Dedifferentiated amniotic fluid mesenchymal stem cell (primary cell): ENCODE data around the gene ADAMTS12.
A peak's percentile ranks its signal among the peaks of the same experiment; 100 is the strongest.

Source experiments
- DNase-seq: peaks from one replicate; pipeline ENCODE4 v3.0.0-alpha.2; 2016; ENCODE audit errors: extremely low spot score

The ADAMTS12 gene

GRCh38 chr5:33843579-33843978 is 48.2 kb downstream of the ADAMTS12 start:
- no peak for DNase-seq

- DNase-seq: no peak
These were observed 49.3 kb downstream of the ADAMTS12 start for GRCh38 chr5:33842456-33842855.

DNA sequence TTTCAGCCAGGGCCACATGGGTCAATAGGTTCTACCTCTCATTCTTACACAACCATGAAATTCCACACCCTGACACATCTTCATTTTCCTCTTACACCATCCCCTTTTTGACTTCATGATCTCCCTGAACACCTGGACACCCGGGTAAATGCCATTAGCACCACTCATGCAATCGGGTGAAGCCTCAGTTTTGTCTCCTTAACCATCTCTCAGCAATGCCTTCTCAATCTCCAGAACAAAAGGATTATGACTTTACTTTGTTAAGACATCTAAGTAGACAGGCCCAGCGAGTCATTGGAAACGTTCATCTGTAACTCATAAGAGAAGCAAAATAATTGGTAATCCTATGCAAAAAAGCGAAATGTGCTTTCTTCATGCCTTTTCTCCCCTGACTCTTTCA is 49.9 kb downstream of the ADAMTS12 start:
- no peak for DNase-seq

- no peak for DNase-seq
These were observed 50.8 kb downstream of the ADAMTS12 start for GRCh38 chr5:33840927-33841547.

- DNase-seq: no peak
These were observed 54.5 kb downstream of the ADAMTS12 start for GRCh38 chr5:33837301-33837700.

DNA sequence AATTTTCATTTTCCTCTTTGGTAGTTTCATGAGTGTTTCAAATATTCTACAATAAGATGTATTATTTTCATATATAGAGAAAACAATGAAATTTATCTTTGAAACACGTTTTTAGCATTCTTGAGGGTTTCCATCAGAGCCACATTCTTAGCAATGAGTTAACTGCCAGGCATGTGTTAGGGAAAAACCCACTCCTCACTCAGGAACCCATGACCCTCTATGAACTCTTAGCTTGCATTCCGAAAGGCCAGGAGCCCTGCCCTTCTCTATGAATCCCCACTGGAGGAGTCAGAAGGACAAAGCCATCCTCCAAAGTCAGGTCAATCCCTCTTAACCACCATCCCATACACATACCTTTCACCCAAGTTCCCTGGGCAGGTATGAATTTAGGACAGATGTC is 57.5 kb downstream of the ADAMTS12 start:
- no peak for DNase-seq

DNA sequence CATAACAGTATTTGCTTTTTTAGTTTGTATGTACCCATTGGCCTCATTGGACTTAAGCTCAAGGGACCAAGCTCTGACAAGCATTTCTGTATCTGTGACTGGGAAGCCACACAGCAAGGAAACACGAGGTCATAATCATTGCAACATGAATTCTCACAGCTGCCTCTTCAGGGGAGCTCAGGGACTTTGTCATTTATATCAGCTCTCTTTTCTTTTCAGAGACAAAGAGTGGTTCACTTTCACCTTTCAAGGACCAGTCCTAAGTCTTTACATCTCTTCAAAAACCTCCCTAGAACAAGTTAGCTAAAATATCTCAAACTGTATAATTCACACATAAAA is 58.6 kb downstream of the ADAMTS12 start:
- DNase-seq: no peak

GRCh38 chr5:33832404-33833236 is 59.2 kb downstream of the ADAMTS12 start:
- DNase-seq: no peak

- DNase-seq: no peak
These were observed 60.7 kb downstream of the ADAMTS12 start for GRCh38 chr5:33831041-33831440.

- no peak for DNase-seq
These were observed 62.4 kb downstream of the ADAMTS12 start for GRCh38 chr5:33829430-33829829.

GRCh38 chr5:33828626-33829308 is 63.0 kb downstream of the ADAMTS12 start:
- no peak for DNase-seq

DNA sequence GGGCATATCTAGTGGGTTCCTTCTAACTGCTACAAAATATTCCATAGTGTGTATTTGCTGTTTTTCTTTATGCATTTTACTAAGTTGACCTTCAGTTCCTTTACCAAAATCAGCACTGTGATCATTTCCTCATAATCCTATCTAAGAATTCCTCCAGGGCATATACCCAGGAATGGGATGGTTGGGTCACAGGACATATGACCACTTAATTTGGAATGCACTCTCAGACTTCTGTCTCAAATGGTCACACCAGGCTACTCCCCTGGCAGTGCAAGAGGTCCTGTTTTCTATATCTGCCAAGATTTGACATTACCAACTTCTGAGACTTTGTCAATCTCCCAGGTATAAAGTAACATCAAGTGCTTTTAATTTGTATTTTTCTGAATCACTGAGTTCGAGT is 63.9 kb downstream of the ADAMTS12 start:
- no peak for DNase-seq

DNA sequence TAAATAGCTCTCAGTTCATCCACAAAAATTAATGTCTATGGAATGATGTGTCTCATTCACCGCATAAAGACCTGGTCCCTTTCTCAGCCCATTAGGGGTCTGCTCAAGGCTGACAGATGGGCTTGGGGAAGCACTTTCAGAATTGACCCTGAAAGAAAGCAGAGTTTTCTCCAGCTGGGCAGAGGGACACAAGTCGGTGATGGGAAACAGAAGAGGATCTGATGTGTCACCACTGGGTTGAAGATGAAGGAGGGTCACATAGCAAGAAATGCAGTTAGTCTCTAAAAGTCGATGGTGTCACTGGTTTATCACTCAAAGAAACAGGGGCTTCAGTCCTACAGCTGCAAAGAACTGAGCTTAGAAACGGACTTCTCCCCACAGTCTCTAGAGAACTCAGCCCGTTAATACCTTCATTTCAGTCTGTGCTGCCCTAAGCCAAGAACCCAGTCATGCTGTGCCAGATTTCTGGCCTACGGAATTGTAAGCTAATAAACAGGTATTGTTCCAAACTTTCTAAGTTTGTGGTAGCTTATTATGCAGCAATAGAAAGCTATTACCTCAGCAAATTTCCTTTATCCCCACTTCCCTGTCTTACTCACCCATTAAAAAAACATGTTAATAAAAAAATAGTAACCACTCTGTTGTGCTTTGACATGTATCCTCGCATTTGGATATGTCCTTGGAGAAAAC is 64.6 kb downstream of the ADAMTS12 start:
- DNase-seq: no peak

DNA sequence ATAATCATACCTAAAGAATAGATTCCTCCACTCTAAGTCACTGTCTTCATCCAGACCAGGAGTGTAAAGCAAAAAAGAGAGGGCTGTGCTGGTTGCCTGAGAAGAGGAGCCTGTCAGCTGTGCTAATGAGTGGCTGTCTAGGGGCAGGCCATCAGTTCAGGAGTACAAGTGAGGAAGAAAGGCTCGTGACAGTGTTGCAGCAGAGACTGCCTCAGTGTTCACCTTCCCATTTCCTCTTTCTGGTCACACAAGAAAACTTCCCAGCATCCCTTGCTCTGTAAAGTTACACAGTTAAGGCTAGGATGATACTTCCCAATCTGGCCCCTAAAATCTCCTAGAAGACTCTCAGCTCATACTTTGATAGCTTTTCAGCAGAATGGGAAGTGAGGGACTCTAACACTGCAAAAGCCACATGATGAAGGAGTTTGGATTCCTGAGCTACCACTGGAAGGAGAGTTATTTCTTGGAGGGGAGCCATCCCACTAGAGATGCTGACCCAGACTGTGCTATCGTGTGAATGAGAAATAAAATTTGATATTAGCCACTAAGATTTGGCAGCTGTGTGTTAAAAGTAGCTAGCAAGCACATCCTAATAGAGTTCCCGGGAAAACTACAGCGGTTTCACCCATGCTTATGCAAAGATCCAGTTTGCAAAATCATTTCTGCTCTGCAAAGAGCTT is 67.1 kb downstream of the ADAMTS12 start:
- DNase-seq: peak; percentile 73

DNA sequence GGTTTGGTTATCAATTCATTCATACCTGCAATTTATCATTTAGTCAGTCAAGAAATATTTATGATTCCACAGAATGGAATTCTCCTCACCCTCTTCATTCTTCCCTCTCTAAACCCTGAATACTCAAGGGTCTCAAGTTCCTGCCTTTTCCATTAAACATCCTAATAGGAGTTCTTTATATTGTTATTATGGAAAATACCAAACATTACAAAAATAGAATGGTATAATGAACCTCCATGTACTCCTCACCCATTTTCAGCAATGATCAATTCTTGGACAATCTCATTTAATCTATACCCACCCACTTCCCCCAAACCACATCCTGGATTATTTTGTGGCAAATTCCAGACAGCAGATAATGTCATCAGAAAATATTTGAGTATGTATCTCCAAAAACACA is 74.5 kb downstream of the ADAMTS12 start:
- DNase-seq: no peak

DNA sequence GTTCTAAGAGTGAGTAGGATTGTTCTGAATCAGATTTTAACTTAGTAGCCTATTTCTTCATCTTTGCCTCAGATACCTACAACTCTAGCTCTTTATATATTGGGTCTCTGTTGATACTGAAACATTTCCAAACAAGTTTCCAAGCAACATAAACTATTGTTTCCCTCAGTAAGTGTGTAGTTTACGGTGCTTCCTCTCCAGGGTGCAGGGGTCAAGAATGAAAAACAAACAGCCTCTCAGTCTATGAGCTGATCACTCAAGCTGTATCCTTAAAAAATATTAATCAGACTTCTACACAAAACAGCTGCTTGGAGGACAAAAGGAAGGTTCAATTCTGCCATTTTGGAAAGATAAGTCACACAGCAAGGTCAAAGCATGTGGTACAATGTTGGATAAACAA is 75.0 kb downstream of the ADAMTS12 start:
- DNase-seq: peak; percentile 28

DNA sequence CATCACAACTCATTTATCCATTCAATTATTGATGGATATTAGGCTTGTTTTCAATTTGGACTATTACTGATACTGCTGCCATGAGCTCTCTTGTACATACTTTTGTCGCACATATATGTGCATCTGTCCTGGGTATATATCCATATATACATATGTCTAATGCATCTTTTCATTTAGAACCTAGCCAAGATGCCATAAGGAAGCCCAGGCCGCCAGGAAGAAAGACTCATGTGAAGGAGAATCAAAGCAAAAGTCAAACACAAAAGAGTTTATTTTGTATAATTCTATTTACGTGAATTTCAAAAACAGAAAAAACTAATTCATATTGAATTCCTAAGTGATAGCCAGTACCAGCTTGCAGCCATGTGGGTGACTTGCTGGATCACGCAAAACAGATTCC is 79.0 kb downstream of the ADAMTS12 start:
- DNase-seq: no peak

- DNase-seq: no peak
These were observed 81.2 kb downstream of the ADAMTS12 start for GRCh38 chr5:33810491-33811120.

GRCh38 chr5:33809936-33810335 is 81.9 kb downstream of the ADAMTS12 start:
- no peak for DNase-seq

DNA sequence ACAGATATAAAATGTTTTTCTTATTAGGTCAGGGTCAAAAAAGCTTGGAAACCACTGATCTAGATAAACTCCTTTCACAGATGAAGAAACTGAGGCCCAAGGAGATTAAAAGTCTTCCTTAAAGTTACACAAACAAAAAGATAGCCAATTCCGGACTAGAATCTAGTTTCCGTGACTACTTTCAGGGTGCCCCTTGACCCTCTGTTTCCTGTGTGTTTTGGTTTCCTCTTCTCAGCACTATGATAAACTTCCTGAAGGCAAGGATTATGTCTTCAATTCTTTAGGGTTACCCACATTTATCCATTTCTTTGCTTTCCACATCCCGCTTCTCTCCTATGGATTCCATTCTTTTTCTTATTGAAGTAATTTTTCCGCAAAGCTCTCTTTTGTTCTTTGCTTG is 83.1 kb downstream of the ADAMTS12 start:
- DNase-seq: no peak

- DNase-seq: no peak
These were observed 84.0 kb downstream of the ADAMTS12 start for GRCh38 chr5:33807771-33808170.
